ELR (cell line): Measurements from ENCODE around the gene CACNA2D1.
"Not testable (repeated sequence)": the region's sequence is repeated elsewhere in the genome, so short reads cannot be mapped to it uniquely, and the experiment has no call there.

Experiments
- DNase-seq: peaks from one replicate; pipeline ENCODE4 v3.0.0-alpha.2; 2015; ENCODE audit warnings: low read depth

CACNA2D1 gene

DNA sequence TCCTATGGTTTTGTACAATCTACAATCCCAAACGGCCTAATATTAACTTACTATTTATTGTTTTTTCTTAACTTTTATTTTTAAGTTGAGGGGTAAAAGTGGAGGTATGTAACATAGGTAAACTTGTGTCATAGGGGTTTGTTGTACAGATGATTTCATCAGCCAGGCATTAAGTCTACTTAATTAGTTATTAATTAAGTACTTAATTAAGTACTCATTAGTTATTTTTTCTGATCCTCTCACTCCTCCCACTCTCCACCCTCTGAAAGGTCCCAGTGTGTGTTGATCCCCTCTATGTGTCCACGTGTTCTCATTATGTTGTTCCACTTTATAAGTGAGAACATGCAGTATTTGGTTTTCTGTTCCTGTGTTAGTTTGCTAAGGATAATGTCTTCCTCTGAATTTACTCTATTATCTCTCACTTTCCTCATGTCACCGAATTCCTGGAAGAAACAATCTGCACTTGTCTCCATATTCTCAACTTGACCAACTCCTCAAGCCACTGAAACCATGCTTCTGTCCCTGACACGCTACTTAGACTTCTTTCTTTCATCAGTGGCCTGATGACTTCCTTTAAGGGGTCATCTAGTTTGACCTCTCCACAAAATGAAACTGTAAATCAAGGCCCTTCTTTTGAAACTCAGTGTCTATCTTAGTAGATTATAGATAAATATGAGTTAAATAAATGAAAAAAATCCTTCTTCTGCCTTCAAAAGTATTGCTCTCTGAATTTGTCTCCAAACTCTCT, 9.1 kb downstream of the CACNA2D1 start:
- no peak for DNase-seq

DNA sequence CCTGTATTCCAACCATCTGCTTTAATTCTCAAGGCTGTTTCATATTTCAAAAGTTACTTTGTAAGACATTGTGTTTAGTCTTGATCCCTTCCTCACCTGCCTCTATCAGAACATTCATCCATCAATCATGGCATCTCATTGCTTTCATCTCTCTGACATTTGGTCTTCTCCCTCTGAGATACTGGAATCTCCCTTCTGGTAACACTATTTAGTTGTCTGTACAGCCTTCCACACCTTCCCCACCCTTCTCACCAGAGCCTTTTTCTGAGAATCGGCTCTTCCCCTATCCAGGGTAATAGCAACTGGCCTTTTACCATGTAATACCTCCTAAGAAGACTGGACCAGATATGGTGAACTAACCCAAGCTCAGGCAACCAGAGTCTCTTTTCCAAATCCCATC, 10.1 kb downstream of the CACNA2D1 start:
- DNase-seq: no peak

DNA sequence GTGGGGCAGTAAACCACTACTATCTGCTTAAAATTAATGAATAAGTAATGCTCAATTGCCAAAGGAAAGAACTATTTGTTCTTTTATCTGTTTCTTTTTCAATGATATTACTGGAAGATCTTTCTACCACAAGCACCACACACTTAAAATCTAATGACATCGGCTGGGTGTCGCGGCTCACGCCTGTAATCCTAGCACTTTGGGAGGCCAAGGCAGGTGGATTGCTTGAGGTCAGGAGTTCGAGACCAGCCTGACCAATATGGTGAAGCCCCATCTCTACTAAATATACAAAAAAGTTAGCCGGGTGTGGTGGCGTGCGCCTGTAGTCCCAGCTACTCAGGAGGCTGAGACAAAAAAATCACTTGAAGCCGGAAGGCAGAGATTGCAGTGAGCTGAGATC, 10.8 kb downstream of the CACNA2D1 start:
- DNase-seq: not testable (repeated sequence)

DNA sequence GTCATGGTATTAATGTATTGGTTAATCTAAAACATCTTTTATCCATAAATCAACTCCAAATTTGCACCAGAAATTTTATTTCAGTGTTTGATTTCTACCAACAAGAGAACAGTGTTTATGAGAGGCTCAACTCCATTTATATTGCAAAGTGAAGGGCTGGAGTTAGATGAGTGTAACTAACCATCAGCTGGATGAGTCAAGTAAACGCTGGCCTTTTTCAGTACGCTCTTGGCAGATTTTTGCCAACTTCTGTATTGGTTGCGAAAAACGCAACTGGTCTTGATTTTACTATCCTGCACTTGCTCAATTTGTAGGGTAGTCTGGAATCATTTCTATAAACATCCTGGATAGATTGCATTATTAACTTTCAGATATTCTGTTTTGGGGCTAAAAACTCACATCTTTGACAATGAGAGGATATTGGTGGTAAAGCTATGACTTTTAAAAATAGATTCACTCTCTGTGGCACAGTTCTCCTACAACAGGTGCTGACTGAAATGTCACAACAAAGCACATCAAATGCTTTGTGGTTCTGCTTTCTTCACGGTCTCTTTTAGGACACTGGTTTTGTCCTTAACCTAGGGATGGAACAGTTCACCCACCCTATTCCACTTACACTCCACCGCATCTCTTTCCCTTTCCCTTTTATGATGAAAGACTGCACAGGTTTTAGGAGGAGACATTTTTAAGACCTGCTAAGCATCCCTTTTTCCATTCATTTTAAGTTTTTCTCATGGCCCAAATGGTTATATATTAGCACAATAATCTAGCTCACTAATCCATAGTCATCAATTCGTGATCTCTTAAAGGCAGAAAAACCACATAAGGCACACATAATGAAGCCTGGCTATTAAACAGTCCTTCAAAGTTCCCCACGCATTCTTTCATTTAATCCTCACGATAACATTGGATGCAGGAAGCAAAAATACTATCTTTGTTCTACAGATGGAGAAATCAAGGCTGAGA, 12.8 kb downstream of the CACNA2D1 start:
- peak; percentile 42 for DNase-seq

DNA sequence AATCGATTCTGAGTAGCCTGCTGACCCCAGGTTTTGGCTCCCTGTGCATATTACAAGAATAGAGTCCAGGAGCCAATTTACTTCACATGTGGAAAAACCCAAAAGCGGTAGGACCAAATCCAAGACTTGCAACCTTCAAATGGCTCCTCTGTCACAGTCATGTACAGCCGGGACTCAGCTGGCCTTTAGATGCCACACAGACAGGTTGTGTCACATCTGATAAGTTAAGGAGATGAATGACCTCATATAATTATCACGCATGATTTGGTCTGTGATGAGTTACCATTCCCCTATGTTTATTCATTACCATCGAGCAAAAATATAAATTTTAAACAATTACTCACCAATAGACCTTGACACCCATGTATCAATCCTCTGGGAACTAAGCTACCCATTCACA, 14.2 kb downstream of the CACNA2D1 start:
- peak; percentile 36 for DNase-seq

DNA sequence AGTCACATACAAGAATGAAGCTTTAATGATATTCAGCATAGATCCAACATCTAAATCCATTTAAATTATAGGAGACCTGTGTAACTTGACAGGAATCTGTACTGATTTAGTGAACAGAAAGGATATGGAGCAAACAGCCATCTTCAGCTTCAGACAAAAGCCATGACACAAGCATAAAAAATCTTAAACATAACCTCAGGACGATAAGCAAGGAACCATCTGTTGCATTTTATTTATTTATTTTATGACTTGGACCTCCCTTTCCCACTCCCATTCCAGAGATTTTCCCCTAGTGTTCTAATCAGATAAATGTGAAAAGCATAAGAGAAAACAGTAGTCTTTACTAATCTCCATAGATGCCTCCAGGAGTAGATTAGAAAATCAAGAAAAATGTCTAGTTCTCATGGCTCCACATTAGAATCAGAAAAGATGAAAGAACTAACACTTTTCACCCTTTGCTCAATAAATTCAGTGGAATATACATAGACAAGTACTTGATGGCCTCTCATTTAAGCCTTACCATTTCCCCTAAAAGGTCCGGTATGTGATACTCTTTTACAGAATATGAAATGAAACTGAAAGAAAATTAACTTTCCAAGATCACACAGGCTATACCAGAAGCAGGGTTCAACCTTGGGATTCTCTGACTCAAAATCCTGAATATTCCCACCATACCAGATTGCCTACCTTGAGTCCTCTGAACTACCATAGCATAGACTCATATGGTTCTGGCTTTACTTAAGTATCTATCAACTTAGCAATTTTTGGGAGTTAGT, 15.2 kb downstream of the CACNA2D1 start:
- peak; percentile 83 for DNase-seq

DNA sequence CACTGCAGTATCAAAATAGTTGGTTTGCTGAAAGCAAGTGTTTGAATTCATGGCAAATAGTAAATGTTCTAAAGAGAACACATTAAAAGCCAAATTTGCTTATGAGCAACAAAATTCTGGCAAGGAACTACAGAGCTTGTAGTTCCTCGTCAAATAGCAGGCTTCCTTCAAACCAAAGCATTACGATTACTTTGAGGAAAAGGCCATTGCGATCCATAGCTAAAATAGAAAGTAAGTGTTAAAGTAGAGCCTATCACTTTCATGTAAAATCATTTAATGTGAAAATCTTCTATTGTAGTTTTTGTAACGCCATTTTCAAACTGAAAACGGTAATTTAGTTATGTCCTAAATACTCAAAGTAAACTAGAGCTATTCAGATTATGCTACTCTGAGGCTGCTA, 20.1 kb downstream of the CACNA2D1 start:
- DNase-seq: no peak

DNA sequence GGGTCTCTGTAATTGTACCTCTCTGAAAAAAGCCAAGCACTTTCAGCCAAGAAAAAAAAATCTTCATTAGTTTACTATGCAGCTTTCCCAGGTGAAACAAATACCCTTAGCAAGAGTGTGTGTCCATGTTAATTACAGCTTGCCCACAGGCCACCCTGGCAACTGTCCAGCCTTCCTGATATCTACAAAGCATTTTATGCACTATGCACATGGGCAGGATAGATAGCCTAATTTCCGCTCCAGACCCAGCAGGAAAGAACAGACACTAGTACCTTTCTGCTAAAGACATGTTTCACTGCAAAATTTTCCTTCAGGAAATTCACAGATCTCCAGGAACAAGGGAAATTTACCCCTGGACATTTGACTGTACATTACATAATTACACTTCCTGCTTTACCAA, 24.4 kb downstream of the CACNA2D1 start:
- DNase-seq: no peak

DNA sequence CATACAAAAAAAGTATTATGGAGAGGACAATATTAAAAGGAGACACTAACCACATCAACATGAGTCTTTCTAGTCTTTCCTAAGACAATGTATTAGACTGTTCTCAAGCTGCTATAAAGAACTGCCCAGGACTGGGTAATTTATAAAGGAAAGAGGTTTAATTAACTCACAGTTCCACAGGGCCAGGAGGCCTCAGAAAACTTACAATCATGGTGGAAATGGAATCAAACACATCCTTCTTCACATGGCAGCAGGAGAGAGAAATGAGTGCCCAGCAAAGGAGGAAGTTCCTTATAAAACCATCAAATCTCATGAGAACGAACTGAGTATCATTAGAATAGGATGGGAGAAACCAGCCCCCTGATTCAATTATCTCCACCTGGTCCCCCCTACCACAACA, 25.7 kb downstream of the CACNA2D1 start:
- no peak for DNase-seq

DNA sequence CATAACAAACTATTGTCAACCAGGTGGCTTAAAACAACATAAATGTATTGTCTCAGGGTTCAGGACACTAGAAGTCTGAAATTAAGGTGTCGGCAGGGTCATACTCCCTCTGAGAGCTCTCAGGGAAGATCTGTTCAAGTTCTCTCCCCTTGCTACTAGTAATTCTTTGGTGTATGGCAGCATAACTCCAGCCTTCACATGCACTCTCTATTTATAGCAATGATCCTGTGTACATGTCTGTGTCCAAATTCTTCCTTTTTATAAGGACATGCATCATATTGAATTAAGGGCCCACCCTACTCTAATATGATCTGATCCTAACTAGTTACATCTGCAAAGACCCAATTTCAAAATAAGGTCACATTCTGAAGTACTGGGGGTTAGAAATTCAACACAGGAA, 27.2 kb downstream of the CACNA2D1 start:
- DNase-seq: no peak

DNA sequence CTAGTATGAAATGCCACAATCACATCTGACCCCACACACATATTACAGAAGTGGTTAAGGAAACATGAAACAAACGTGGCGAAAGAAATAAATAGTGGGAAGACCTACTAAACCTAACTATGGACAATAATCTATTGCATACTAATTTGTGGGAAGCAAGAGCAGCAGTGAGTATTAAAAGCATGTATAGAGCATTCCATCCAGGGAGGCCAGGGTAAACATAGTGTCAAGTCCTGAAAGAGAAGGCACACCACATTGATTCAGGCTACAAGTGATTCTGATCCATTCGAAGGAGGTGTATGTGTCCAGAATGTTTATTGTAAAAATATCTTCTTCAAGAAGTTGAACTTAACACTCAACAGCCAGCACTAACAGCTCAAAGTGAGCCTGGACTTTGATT, 29.2 kb downstream of the CACNA2D1 start:
- no peak for DNase-seq

DNA sequence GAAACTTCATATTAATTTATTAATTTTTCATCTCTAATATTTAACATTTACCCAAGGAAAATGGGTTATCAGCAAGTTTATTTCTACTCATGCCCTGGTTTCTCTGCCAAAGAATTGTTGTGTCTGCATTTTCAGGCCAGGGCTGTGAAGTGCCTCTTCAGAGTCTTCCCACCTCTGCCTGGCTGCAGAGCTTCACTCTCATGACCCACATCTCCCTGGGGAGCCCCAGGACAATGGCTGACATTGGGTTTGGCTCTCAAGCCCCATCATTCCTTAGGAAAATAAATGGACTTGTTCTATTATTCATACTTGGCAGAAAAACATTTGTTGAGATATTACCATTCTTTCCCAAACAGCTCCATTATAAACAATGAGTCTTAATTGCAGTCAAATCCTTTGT, 30.3 kb downstream of the CACNA2D1 start:
- no peak for DNase-seq

DNA sequence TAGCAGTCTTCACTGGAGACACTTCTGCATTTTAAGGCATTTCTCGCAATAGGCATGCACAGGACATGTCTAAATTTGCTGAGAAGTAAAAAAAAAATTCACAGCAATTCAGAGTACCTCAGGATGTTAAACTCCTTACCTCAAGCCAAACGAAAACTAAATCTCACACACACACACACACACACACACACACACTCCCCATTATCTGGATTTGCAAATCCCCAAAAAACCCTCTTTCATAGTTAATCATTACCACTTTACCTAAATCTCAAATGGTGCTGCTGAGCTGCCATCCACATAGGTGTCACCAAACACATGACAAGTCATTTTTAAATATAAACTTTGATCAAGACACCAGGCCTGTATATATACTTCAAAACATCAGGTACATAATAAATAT, 31.8 kb downstream of the CACNA2D1 start:
- no peak for DNase-seq

DNA sequence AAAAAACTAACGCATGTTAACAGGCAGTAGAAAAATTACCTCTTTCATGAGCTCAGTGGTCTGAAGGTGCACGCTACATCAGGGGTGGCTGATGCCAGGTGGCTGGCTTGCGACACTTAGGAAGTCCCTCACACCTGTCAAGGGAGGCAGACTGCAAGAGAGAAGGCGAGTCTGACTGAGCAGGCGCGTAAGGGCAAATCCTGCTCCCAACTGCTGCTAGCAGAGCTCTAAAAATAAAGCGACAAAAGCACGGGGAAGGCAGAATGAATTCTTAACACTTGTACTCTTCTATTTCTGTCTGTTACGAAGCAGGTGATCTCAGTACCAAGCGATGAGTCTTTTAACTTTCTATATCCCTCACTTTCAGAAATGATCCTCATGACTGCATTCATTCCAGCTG, 33.1 kb downstream of the CACNA2D1 start:
- no peak for DNase-seq

DNA sequence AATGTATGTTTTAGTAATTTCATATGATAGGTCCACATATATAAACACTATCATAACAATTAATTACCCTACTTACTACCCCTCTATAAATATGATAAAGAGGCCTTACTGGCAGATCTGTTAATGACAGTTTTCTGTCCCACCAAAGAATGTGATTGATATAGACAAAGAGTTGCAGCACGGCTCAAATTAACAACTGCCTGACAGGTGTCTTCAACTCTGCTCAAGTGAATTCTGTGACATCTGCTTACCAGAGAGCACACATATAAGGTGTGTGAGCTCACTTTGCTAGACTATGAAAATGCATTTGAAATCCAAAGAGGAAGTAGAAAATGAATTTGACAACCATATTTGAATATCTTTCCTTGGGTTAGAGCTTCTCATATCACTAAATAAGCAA, 36.6 kb downstream of the CACNA2D1 start:
- no peak for DNase-seq

DNA sequence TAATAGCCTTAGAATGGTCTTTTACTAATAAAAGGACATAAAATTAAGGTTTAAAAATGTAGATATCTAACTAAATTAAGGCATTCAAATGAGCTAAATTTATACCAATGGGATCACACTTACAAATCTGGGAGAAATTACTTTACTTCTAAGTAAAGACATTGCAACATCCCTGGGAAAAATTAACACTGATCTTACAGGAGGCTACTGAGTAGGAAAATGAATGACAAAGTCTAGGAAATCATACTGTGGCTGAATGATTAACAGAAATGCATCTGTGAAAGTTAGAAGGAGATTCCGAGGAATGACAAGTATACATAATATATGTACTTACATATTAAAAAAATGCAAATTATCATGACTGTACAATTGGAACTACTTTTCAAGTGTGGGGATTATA, 38.3 kb downstream of the CACNA2D1 start:
- DNase-seq: no peak

DNA sequence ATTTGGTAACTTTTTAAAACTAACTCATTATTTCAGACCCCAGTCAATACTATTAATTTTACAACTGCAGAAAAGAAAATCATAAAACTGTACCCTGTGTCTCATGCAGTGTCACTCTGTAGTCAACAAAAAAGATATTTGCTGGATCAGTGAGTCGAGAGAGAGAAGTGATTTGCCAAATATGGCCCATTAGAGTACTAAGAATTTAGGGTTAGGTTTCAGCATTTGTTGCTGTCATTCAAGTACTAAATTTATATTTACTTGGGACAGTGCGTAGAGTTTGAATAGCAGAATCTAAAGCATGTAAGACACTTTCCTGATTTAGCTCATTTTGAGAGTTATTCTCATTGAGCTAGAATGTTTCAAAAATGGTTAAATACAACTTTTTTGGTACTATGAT, 38.9 kb downstream of the CACNA2D1 start:
- DNase-seq: no peak

DNA sequence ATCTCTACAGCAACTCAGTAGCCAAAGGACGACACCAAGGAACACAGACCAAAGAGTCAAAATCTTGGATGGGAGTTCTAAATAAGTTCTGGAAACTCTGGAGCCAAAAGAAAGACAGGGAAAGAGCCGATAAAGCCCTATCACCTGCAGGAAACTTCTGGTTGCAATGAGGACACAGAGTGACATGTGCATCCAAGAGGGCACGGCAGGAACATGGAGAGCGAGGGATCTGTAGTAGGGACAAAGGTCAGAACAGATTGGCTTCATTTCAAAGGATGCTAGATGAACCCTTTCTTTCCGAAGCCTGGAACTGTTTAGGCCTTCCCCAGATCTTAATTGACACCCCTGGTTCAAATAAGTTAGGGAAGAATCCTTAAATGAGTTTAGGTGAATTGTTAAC, 39.5 kb downstream of the CACNA2D1 start:
- DNase-seq: no peak

DNA sequence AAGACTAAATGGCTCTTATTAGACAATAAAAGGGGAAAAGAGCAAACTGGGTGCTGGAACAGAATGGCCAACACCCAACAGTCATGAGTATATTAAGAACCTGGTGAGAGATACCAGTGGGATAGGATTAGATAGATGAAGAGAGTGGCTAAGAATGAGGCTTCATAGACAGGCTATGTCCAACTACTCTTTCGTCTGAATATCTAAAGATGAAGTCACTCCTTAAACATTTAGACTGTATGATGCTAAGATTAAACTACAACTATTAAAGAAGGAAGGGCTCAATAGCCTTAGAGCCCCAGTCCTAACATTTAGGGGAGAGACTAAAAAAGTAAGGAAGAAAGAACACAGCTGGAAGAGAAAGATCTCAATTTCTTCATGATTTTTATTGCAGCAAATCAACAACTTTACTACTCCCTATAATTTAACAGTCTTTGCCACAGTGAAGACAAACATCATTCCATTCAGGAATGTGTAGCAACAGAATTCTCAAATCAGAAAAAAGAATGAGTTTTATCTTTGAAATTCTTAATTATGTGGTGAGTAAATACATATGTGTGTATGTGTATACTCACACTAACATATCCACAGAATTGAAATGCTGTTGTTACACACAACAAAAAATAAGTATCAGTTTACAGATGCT, 45.6 kb downstream of the CACNA2D1 start:
- DNase-seq: no peak

DNA sequence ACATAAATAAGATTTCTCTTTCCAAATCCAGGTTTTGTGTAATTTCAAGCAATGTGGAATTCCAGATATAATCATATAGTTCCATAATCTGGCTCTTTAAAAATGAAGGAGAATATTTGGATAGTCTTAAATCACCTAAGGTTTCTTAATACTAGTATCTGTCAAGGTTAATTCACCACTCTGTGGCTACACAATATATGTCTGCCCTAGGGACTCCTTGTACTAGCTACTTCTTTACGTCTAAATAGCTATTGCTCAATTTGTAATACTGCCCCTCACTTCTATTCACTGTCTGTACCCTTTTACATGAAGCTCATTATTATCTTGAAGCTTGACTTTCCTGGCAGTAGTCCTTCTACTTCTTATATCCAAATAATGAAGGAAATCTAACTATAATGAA, 47.2 kb downstream of the CACNA2D1 start:
- no peak for DNase-seq

DNA sequence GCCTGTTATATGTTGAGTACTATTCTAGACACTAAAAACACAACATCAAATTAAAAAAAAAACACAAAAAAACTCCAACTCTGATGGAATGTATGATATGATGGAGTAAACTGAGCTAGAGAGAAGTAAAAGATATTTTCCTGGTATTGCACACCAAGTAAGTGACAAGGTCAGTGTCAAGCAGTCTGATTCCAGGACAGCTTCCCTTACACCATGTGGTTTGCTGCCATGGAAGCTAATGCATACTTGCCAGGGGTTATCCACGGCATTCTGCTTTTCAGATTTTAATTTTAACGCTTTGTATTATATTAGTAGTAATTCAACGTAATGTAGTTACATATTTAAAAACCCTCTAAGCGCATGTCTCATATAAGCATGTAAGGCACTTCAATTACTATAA, 48.4 kb downstream of the CACNA2D1 start:
- no peak for DNase-seq

DNA sequence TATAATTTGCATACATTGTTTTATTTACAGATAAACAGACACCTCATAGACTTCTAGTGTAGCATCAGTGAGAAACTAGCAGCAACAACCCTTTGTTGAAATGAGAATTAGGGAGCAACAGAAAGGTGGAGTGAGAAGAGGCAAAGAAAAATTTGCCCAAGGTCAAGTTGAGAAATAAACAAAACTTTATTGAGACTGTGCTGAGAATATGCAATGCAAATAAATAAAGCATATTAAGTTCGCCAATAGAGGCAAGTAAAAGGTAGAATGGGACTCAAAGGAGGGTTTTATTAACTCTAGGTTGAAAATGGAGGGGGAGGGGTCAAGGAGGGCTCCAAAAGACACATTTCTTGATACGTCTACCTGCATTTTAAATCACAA, 49.7 kb downstream of the CACNA2D1 start:
- DNase-seq: no peak
